OCI-LY7 (cell line): ENCODE results near the gene PCDHGB6.

ENCODE experiments used
- CTCF ChIP-seq: fragments of 200-600 bp; sonication (generic); conservative IDR thresholded peaks from 2 replicates; pipeline ENCODE4 v1.5.1; 2014; ENCODE audit warnings: mild to moderate bottlenecking, antibody characterized with exemption, low read length, moderate library complexity, mixed read lengths
- EZH2phosphoT487 ChIP-seq: fragments of 200-600 bp; sonication (generic); IDR thresholded peaks from 2 replicates; pipeline ENCODE4 v1.6.1; 2018; ENCODE audit warnings: low read depth, borderline replicate concordance, mild to moderate bottlenecking, mixed run types, antibody characterized with exemption, low read length, moderate library complexity, mixed read lengths

- TF ChIP-seq CTCF: no peak
- no peak for TF ChIP-seq EZH2phosphoT487
These were observed 23.2 kb upstream of the PCDHGB6 start for GRCh38 chr5:141384471-141385267.
